HEK293T (cell line): ENCODE measurements around the gene GBP7.

Experiments used
- CTCF ChIA-PET: fragments of 350-600 bp; formaldehyde crosslinking; extraction: SDS; loops from one replicate; lab custom pipeline; 2021; ENCODE audit warnings: antibody characterized with exemption, inconsistent platforms; lab: Yijun Ruan, JAX
- POLR2A ChIA-PET: fragments of 350-600 bp; formaldehyde crosslinking; extraction: SDS; loops from one replicate; lab custom pipeline; 2020; ENCODE audit warnings: antibody characterized with exemption, inconsistent platforms; lab: Yijun Ruan, JAX
- DNase-seq: peaks from one replicate; pipeline ENCODE4 v3.0.0; 2012; ENCODE audit warnings: mixed read lengths; ENCODE audit errors: extremely low spot score
- ARNT ChIP-seq: fragments of 450-650 bp; IDR thresholded peaks from 2 replicates; pipeline ENCODE4 v1.6.1; 2017; ENCODE audit warnings: mild to moderate bottlenecking
- BHLHE40 ChIP-seq: fragments of 450-650 bp; IDR thresholded peaks from 2 replicates; pipeline ENCODE4 v1.6.1; 2016; ENCODE audit warnings: mild to moderate bottlenecking, moderate library complexity, borderline replicate concordance
- CTBP1 ChIP-seq: fragments of 450-650 bp; IDR thresholded peaks from 2 replicates; pipeline ENCODE4 v1.6.1; 2016; ENCODE audit warnings: borderline replicate concordance
- ELF4 ChIP-seq: fragments of 450-650 bp; IDR thresholded peaks from 2 replicates; pipeline ENCODE4 v1.6.1; 2017; ENCODE audit warnings: antibody characterized with exemption
- FOXA1 ChIP-seq: fragments of 450-650 bp; IDR thresholded peaks from 2 replicates; pipeline ENCODE4 v1.6.1; 2016; ENCODE audit warnings: mild to moderate bottlenecking
- FOXK2 ChIP-seq: fragments of 450-650 bp; IDR thresholded peaks from 2 replicates; pipeline ENCODE4 v1.6.1; 2016; ENCODE audit warnings: mild to moderate bottlenecking
- HDGF ChIP-seq: fragments of 450-650 bp; IDR thresholded peaks from 2 replicates; pipeline ENCODE4 v1.6.1; 2017; ENCODE audit warnings: antibody characterized with exemption, borderline replicate concordance
- L3MBTL2 ChIP-seq: fragments of 450-650 bp; conservative IDR thresholded peaks from 2 replicates; pipeline ENCODE4 v1.6.1; 2016; ENCODE audit warnings: mild to moderate bottlenecking
- LEF1 ChIP-seq: fragments of 450-650 bp; IDR thresholded peaks from 2 replicates; pipeline ENCODE4 v1.6.1; 2017; ENCODE audit warnings: mild to moderate bottlenecking, borderline replicate concordance
- NFRKB ChIP-seq: fragments of 450-650 bp; IDR thresholded peaks from 2 replicates; pipeline ENCODE4 v1.6.1; 2016; ENCODE audit warnings: mild to moderate bottlenecking, moderate library complexity
- SP1 ChIP-seq: fragments of 450-650 bp; IDR thresholded peaks from 2 replicates; pipeline ENCODE4 v1.6.1; 2017
- SUZ12 ChIP-seq: fragments of 450-650 bp; IDR thresholded peaks from 2 replicates; pipeline ENCODE4 v1.6.1; 2016; ENCODE audit warnings: mild to moderate bottlenecking
- TARDBP ChIP-seq: fragments of 450-650 bp; IDR thresholded peaks from 2 replicates; pipeline ENCODE4 v1.6.1; 2016
- ZNF384 ChIP-seq: fragments of 450-650 bp; IDR thresholded peaks from 2 replicates; pipeline ENCODE4 v1.6.1; 2016
- TF ChIP-seq, protein P1 (sequence below): fragments of 450-650 bp; IDR thresholded peaks from 2 replicates; pipeline ENCODE4 v1.6.1; 2016

GBP7 gene

DNA sequence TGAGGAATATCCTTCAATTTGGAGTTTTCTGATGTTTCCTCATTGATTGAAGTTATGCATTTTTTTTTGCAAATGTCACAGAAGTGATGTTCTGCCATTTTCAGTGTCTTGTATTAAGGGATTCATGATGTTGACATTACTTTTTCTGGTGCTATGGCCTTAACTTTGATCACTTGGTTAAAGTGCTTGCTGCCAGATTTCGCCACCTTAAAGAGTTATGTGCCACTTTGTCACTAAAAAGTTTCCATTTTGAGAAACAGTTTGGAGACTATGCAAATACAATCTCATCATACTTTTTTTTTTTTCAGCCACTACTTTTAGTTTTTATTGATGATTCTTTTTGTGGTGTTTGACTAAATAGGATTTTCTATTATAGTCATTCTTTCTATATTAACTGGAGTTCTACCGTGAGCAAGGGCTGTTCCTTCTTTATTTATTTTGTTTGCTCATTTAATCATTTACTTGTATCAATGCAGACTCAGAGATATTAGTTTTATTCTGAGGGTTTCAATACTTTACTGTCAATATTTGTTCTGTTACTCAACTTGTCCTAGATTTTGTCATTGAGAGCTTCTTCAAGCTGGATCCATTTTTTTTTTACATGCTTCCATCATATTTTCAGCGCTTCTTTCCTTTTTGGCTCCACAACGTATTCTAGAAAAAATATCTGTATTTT lies 3.2 kb downstream of the GBP7 start:
- CTCF ChIA-PET, result no interaction called here
- no peak for DNase-seq
- POLR2A ChIA-PET, result no interaction called here
- TF ChIP-seq HDGF (no peak), SUZ12 (no peak), CTBP1 (no peak), L3MBTL2 (no peak), NFRKB (no peak)

DNA sequence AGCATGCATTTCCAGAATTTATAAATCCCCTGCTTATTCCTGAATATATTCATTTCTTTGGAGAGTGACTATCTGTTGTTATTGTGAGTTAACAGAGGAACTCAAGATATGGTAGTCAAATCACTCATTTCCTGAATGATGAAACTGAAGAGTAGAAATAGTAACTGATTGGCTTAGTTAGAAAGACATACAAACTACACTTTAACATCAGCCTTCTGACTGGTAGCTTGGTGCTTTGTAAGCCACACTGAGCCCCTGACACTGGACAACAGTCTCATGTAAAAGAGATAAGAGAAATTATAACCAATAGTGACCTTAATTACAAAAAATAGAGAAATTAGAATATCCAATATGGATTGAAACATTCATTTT lies 4.8 kb downstream of the GBP7 start:
- no peak for DNase-seq
- no peak for TF ChIP-seq FOXA1
- no peak for TF ChIP-seq TARDBP
- ChIA-PET CTCF (no interaction called here), POLR2A (no interaction called here)

DNA sequence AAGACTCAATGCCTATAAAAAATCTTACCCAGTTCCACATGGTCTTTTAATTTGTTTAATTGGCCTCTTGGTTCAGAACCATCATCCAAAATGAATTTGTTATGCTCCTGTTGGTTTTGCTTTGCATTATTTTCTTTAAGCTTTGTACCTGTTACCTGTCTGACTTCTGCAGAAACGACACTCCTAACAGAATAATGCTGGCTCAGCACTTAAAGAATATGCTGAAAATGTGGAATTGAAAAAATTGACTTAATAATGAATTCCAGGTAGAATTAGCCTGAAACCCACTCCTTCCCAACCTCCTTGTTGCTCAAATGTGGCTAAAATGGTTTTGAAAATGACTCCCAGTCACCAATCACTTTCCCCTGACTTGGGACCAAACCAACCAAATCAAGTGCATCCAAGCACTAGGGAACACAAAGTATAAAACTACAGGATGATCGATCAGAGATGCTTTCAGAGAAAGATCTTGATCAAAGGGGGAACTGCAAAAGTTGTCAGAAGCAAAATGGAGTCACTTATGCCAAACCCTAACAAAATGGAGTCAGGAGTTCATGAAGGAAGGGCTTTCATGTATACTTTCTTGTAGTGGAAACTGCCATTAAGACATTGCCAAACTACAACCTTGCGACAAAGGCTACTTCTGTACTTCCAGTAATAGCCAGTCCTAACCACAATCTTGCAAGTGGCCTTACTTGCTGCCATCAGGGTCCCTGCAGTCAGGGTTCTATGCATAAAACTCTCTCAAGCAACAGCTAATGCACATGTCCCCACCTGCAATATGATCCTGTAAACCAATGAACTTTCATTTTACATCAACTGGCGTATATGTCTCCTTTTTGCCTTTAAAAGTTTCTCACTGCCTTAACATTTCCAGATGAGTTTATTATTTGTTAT lies 5.4 kb downstream of the GBP7 start:
- CTCF ChIA-PET, result no interaction called here
- TF ChIP-seq ARNT (no peak), ELF4 (no peak), FOXK2 (no peak), LEF1 (no peak), BHLHE40 (no peak), SP1 (no peak), FOXA1 (no peak), L3MBTL2 (no peak), HDGF (no peak), NFRKB (no peak), ZNF384 (no peak), TARDBP (no peak)
- TF ChIP-seq, protein P1, sequence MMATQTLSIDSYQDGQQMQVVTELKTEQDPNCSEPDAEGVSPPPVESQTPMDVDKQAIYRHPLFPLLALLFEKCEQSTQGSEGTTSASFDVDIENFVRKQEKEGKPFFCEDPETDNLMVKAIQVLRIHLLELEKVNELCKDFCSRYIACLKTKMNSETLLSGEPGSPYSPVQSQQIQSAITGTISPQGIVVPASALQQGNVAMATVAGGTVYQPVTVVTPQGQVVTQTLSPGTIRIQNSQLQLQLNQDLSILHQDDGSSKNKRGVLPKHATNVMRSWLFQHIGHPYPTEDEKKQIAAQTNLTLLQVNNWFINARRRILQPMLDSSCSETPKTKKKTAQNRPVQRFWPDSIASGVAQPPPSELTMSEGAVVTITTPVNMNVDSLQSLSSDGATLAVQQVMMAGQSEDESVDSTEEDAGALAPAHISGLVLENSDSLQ, result no peak
- POLR2A ChIA-PET, result no interaction called here
- no peak for DNase-seq

DNA sequence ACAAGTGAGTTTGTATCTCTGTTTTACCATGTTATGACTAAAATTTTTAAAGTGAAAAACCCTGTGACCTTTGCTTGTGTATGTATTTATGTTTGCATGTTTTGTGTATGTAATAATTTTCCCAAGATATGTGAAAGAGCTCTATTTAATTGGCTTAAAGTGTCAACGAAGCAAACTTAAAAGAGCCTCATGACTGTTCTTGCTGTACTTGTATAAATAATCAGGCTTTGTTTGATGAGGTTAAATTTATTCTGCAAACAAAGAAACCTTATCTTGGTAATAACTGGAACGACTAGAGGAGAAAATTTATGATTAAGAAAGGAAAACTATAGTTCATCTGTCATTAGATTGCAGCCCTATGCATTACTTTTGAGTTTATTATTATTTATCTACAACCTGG lies 6.6 kb downstream of the GBP7 start:
- ChIA-PET POLR2A (no interaction called here), CTCF (interaction anchor here (0.6 kb wide), 1 partner anchor 9 kb away, joined by 3 read pairs; no protein-coding TSS in a partner anchor)
- no peak for DNase-seq
- TF ChIP-seq FOXA1 (no peak), ARNT (no peak), ZNF384 (no peak), TARDBP (no peak), NFRKB (no peak), L3MBTL2 (no peak), SUZ12 (no peak), SP1 (no peak), LEF1 (no peak), BHLHE40 (no peak), ELF4 (no peak), CTBP1 (no peak)
- TF ChIP-seq, protein P1, result no peak

DNA sequence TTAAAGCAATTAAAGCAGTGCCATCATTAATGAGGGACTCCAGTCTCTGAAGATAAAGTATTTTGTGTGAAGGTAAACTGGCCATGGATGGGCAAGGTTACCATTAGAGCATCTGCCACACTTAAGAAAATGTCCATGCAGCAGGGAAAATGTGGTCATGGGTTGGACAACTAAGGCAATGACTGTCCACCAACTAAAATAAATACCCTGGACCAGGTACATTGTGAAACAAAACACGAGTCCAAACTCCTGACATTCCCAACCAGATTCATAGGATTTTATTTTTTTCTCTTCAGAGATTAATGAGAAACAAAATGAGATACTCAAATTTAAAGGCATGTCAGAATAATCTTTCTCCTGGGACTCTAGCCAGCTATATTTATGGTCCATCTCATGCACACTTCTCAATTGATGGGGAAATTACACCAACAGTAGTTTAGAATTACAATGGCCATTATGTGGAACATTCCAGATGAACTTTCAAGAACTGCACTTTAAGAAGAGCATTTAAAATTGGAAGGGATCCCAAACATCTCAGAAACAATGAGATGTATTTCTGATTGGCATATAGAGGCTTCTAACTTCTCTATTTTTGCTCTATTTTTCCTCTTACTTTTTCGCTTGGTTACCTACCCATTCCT lies 8.1 kb downstream of the GBP7 start:
- no peak for TF ChIP-seq FOXK2
- TF ChIP-seq HDGF, result no peak
- no peak for TF ChIP-seq LEF1
- TF ChIP-seq FOXA1, result no peak
- TF ChIP-seq NFRKB, result no peak
- no peak for TF ChIP-seq ZNF384
- TF ChIP-seq CTBP1, result no peak
- ChIA-PET CTCF (no interaction called here), POLR2A (no interaction called here)
- DNase-seq, result no peak

DNA sequence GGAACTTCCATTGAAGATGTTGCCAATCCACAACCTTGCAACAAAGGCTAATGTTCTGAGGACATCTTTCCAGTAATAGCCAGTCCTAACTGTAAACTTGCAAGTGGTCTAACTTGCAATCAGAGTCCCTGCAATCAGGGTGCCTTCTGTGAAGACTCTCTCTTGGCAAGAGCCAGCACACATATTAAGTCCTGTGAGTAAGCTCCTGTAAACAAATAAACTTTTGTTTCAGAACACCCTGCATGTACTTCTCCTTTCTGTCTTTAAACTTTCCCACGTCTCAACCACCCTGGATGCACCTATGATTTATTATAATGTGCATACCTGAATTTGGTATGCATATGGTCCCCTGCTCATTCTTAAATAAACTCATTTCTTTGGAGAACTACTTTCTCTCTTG lies 9.1 kb downstream of the GBP7 start:
- no peak for TF ChIP-seq SP1
- no peak for TF ChIP-seq NFRKB
- no peak for TF ChIP-seq FOXA1
- TF ChIP-seq ARNT, result no peak
- TF ChIP-seq FOXK2, result no peak
- TF ChIP-seq L3MBTL2, result no peak
- TF ChIP-seq LEF1, result no peak
- no peak for TF ChIP-seq SUZ12
- TF ChIP-seq TARDBP, result no peak
- TF ChIP-seq HDGF, result no peak
- no peak for TF ChIP-seq BHLHE40
- TF ChIP-seq ZNF384, result no peak
- TF ChIP-seq, protein P1, result no peak
- DNase-seq, result no peak
- POLR2A ChIA-PET, result no interaction called here
- CTCF ChIA-PET, result no interaction called here
